Fibroblast of skin of left quadriceps (primary cell): Measurements from ENCODE around the gene TMEM151A.

ENCODE experiments used
- DNase-seq, 2 experiments: peaks; one replicate each; pipeline ENCODE4 v3.0.0-alpha.2; 2013; ENCODE audit warnings: low read depth in 2 of 2

The TMEM151A gene

GRCh38 chr11:66322732-66323427 is 31.2 kb downstream of the TMEM151A start:
- DNase-seq: no peak

GRCh38 chr11:66323684-66324083 is 32.0 kb downstream of the TMEM151A start:
- DNase-seq: no peak

- no peak for DNase-seq
Observed at GRCh38 chr11:66324664-66325063, 33.0 kb downstream of the TMEM151A start.

GRCh38 chr11:66325263-66325671 is 33.6 kb downstream of the TMEM151A start:
- DNase-seq: no peak

GRCh38 chr11:66326261-66327111 is 34.8 kb downstream of the TMEM151A start:
- no peak for DNase-seq

- DNase-seq: no peak
Observed at GRCh38 chr11:66327171-66328030, 35.7 kb downstream of the TMEM151A start.

GRCh38 chr11:66328031-66328301 is 36.3 kb downstream of the TMEM151A start:
- DNase-seq: no peak

- no peak for DNase-seq
Observed at GRCh38 chr11:66328302-66329144, 36.8 kb downstream of the TMEM151A start.

GRCh38 chr11:66329165-66329673 is 37.5 kb downstream of the TMEM151A start:
- DNase-seq: no peak

GRCh38 chr11:66330931-66331330 is 39.2 kb downstream of the TMEM151A start:
- DNase-seq: no peak

- no peak for DNase-seq
Observed at GRCh38 chr11:66331542-66332370, 40.1 kb downstream of the TMEM151A start.

GRCh38 chr11:66332371-66333219 is 40.9 kb downstream of the TMEM151A start:
- no peak for DNase-seq

- DNase-seq: no peak
Observed at GRCh38 chr11:66333220-66333877, 41.7 kb downstream of the TMEM151A start.

GRCh38 chr11:66333896-66334604 is 42.4 kb downstream of the TMEM151A start:
- DNase-seq: no peak

- no peak for DNase-seq
Observed at GRCh38 chr11:66334605-66335442, 43.1 kb downstream of the TMEM151A start.

- no peak for DNase-seq
Observed at GRCh38 chr11:66335531-66336233, 44.0 kb downstream of the TMEM151A start.
